Progenitor cell of endocrine pancreas (in vitro differentiated cells): ENCODE results near the gene LRRC28. TPM values are rescaled to one million over a fixed set of nuclear protein-coding genes. Genes with fewer than 3 reads are reported as not detected.

Experiments
- DNase-seq: peaks from one replicate; pipeline ENCODE4 v3.0.0; 2021; ENCODE audit warnings: low spot score; ENCODE audit not compliant: unreplicated experiment
- H3K27ac Mint-ChIP-seq: 2 replicates; pipeline ENCODE4 v1.8.0; 2021; ENCODE audit warnings: mild to moderate bottlenecking, moderate library complexity, mixed read lengths
- H3K27me3 Mint-ChIP-seq: 2 replicates; pipeline ENCODE4 v1.8.0; 2021; ENCODE audit warnings: mixed read lengths
- H3K36me3 Mint-ChIP-seq: 2 replicates; pipeline ENCODE4 v1.8.0; 2022; ENCODE audit warnings: mixed read lengths; ENCODE audit not compliant: insufficient read depth
- H3K4me1 Mint-ChIP-seq: 2 replicates; pipeline ENCODE4 v1.8.0; 2021; ENCODE audit warnings: low read depth, mixed read lengths
- H3K4me3 Mint-ChIP-seq: 2 replicates; pipeline ENCODE4 v1.8.0; 2021; ENCODE audit warnings: low read depth, mild to moderate bottlenecking, moderate library complexity, mixed read lengths
- H3K9me3 Mint-ChIP-seq: 2 replicates; pipeline ENCODE4 v1.8.0; 2021; ENCODE audit warnings: low read depth, mixed read lengths
- total RNA-seq: library from RNA; stranded (reverse); gene quantifications from 2 replicates; pipeline ENCODE4 v1.2.1, GENCODE V29; 2021
- TF ChIP-seq, protein P1 (sequence below): fragments of 200-600 bp; sonication (generic); IDR thresholded peaks from one replicate; pipeline ENCODE4 v1.5.0; 2021; ENCODE audit warnings: antibody characterized with exemption, mild to moderate bottlenecking; ENCODE audit not compliant: unreplicated experiment

The LRRC28 gene
- total RNA-seq, 1 donor from 2014 or later = 36.5 TPM

DNA sequence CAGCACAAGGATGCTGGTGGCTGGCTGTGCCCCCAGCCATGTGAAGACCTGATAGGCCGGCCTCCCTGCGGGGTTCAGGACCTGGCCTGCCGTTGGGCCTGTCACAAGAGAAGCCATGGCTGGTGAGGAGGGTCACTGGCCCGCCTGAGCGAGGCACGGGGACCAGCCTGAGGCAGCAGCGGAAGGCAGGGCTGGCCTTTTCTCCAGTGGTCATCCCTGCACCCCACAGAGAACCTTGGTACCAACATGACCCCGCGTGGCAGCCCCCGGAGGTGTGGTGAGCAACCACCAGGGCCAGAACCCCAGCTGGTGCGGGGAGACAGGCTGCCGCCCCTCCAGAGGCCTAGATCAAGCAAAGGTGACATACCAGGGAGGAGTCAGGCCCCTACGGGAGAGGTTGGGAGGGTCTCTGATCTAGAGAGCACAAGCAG lies 180.4 kb downstream of the LRRC28 start:
- no peak for DNase-seq
- Mint-ChIP-seq H3K27ac (no peak overlapping the region), H3K27me3 (peaks cover 14% of the 10 kb centered on the region), H3K36me3 (no peaks in the 10 kb centered on the region), H3K9me3 (no peaks in the 10 kb centered on the region), H3K4me1 (no peaks in the 10 kb centered on the region), H3K4me3 (no peak overlapping the region)
- TF ChIP-seq, protein P1, sequence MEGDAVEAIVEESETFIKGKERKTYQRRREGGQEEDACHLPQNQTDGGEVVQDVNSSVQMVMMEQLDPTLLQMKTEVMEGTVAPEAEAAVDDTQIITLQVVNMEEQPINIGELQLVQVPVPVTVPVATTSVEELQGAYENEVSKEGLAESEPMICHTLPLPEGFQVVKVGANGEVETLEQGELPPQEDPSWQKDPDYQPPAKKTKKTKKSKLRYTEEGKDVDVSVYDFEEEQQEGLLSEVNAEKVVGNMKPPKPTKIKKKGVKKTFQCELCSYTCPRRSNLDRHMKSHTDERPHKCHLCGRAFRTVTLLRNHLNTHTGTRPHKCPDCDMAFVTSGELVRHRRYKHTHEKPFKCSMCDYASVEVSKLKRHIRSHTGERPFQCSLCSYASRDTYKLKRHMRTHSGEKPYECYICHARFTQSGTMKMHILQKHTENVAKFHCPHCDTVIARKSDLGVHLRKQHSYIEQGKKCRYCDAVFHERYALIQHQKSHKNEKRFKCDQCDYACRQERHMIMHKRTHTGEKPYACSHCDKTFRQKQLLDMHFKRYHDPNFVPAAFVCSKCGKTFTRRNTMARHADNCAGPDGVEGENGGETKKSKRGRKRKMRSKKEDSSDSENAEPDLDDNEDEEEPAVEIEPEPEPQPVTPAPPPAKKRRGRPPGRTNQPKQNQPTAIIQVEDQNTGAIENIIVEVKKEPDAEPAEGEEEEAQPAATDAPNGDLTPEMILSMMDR = no peak

DNA sequence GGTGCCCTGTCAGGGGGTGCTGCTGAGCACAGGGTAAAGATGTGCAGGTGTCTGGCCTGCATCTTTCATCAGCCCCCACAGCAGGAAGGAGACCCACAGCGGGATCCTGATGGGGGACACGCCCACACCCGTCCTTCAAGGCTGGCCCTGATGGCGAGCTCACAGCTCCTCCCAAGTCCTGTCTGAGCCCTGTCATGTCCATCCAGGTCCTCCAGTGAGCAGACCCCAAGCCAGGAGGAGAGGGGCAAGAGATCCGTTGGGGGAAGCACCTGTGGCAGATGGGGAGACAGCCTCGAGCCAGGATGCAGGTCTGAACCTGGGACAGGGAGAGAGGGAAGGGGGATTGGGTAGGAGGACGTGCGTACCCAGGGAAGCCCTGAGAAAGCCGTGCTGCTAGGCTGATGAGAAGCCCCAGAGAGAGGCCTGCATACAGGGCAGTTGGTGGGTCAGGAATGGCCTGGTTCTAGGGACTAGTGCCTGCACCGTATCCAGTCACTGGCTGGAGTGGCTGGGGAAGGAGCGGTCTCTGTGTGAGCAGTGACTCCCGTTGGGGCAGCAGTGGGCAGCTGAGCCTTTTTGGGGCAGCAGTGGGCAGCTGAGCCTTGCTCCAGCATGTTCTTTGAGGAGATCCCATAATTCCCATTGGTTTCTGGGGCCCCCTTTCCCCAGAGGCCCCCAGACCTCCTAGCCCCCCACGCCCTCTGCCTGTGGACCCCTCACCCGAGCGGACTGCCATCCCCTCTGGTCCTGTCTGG lies 181.2 kb downstream of the LRRC28 start:
- no peaks in the 10 kb centered on the region for H3K9me3 Mint-ChIP-seq
- H3K27me3 Mint-ChIP-seq = peaks cover 10% of the 10 kb centered on the region
- no peak overlapping the region for H3K4me3 Mint-ChIP-seq
- DNase-seq = no peak
- H3K36me3 Mint-ChIP-seq = no peaks in the 10 kb centered on the region
- no peak overlapping the region for H3K27ac Mint-ChIP-seq
- TF ChIP-seq, protein P1 = no peak
- H3K4me1 Mint-ChIP-seq = no peaks in the 10 kb centered on the region

DNA sequence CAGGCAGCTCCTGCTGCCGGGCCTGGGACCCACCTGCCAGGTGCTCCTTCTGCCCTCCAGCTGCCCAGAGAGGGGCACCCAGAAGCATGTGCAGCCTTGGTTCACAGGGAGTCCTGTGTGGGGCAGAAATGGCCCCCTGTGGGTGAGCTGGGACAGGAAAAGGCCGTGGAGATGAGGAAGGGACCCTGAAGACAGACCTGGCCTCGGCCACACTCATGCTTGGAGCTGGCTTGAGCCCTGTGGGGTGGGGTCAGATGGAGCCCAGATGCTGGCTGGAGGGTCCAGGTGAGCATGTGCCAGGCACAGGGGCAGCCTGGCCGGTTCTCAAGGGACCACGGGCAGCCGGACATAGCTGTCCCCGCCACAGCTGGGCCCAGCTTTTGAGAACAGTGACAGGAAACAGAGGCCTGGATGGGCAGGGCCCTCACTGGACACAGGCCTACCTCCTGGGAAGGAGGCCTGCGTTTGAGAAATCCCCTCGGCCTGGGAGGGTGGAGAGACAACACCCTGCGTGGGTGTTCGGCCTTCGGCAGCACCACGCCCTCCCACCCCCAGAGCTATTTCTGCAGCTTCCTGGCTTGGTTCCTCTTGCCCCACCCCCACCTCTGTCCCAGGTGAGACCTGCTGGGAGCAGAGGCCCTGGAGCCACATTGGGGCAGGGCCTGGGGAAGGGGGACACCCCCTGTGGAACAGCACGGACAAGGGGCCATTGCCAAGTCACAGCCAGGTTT lies 181.9 kb downstream of the LRRC28 start:
- Mint-ChIP-seq H3K27me3 (peaks cover 6% of the 10 kb centered on the region), H3K36me3 (no peaks in the 10 kb centered on the region), H3K9me3 (no peaks in the 10 kb centered on the region), H3K4me1 (no peaks in the 10 kb centered on the region), H3K27ac (no peak overlapping the region), H3K4me3 (no peak overlapping the region)
- TF ChIP-seq, protein P1 = no peak
- DNase-seq = no peak

DNA sequence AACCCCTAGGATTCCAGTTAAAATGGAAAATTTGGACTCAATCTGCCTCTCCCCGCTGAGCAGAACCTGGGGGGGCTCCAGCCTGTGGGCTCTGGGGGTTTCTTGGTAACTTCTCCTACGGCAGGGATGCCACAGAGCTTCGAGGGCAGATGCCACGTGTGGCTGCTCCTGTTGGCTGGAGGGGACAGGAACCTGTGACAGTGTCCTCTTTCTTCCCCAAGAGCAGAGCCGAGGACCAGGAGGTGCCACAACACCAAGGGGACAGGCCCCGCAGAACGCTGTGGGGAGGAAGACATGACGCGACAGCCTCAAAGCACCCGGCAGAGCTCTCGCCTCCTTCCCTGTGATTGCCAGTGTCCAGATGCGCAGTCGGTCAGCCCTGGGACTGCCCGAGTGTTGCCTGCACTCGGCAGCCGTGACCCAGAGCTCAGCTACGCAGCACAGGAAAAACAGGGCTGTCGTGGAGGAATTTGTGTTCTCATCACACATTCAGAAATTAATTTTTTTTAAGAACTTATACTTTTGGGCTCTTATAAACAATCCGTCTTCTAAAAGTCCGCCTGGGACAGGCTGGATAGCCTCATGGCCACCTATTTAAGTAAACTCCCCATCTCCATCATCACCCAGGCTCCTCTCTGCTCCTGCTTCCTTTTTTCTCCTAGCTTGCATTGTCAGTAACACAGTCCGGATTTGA lies 182.6 kb downstream of the LRRC28 start:
- Mint-ChIP-seq H3K27ac (peak overlapping the region; percentile 81), H3K36me3 (no peaks in the 10 kb centered on the region), H3K4me3 (no peak overlapping the region), H3K4me1 (no peaks in the 10 kb centered on the region), H3K27me3 (peaks cover 9% of the 10 kb centered on the region), H3K9me3 (no peaks in the 10 kb centered on the region)
- no peak for DNase-seq
- TF ChIP-seq, protein P1 = no peak

DNA sequence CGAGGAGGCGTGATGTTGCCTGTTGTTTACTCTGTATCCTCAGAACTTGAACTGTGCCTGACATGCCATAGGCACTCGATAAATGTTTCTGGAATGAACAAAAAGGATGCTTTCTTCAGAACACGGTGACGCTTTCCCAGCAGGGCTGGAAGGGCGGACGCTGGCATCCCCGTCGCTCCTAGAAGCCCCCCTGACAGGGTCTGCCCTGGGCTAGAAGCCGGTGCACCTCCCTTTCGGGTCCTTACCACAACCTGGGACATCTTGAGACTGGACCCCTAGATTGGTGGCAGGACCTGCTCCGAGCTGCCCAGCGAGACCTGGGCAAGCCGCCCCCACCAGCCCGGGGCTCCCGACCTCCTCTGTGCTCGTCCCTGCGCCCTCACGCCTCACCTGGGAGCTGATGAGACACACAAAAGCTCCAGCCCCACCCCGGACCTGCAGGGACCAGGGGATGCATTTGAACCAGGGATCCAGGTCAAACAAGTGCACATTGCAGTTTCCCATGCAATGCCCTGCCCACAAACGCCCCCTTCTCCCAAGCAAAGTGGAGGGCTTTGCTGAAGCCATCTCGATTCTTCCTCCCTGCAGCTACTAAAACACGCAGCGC lies 183.3 kb downstream of the LRRC28 start:
- H3K9me3 Mint-ChIP-seq = no peaks in the 10 kb centered on the region
- no peak overlapping the region for H3K4me3 Mint-ChIP-seq
- no peak for DNase-seq
- TF ChIP-seq, protein P1 = no peak
- no peaks in the 10 kb centered on the region for H3K4me1 Mint-ChIP-seq
- peak overlapping the region; percentile 81 for H3K27ac Mint-ChIP-seq
- H3K36me3 Mint-ChIP-seq = no peaks in the 10 kb centered on the region
- H3K27me3 Mint-ChIP-seq = peaks cover 12% of the 10 kb centered on the region
